ENCODE results near the gene ACR. TPM values are rescaled to one million over a fixed set of nuclear protein-coding genes. Genes with fewer than 3 reads are reported as not detected.

ACR gene
- total RNA-seq, 1 donor = 1.4 TPM

- Histone ChIP-seq H3K4me3 (ENCODE audit: insufficient read depth, low read length) (no peak overlapping the region), H3K4me2 (ENCODE audit: insufficient read depth, low read length) (no peak overlapping the region), H3K79me2 (ENCODE audit: insufficient read depth, low read length) (no peaks in the 10 kb centered on the region), H3K36me3 (ENCODE audit: insufficient read depth, low read length) (no peaks in the 10 kb centered on the region), H4K20me1 (ENCODE audit: insufficient read depth, low read length) (peaks cover 2% of the 10 kb centered on the region), H2AFZ (ENCODE audit: low read length) (no peak overlapping the region), H3K27ac (ENCODE audit: low read depth, low read length) (no peak overlapping the region), H3K27me3 (ENCODE audit: insufficient read depth, low read length) (peaks cover 35% of the 10 kb centered on the region), H3K9me3 (ENCODE audit: low read depth, low read length) (no peaks in the 10 kb centered on the region), H3K4me1 (ENCODE audit: insufficient read depth, low read length) (no peaks in the 10 kb centered on the region)
- no peak for TF ChIP-seq CTCF (IDR thresholded peaks at IDR 0.05; ENCODE audit: extremely low read depth, low read depth, low read length)
- DNase-seq (ENCODE audit: insufficient read length, low spot score, missing footprints) = peak; percentile 77
Measured at GRCh38 chr22:50734343-50734771, 3.6 kb upstream of the ACR start.

- H3K9me3 ChIP-seq (ENCODE audit: low read depth, low read length) = no peaks in the 10 kb centered on the region
- H3K4me3 ChIP-seq (ENCODE audit: insufficient read depth, low read length) = no peak overlapping the region
- no peaks in the 10 kb centered on the region for H3K36me3 ChIP-seq (ENCODE audit: insufficient read depth, low read length)
- no peak for TF ChIP-seq CTCF (IDR thresholded peaks at IDR 0.05; ENCODE audit: extremely low read depth, low read depth, low read length)
- no peaks in the 10 kb centered on the region for H3K4me1 ChIP-seq (ENCODE audit: insufficient read depth, low read length)
- no peak overlapping the region for H3K27ac ChIP-seq (ENCODE audit: low read depth, low read length)
- H3K4me2 ChIP-seq (ENCODE audit: insufficient read depth, low read length) = no peak overlapping the region
- peaks cover 2% of the 10 kb centered on the region for H4K20me1 ChIP-seq (ENCODE audit: insufficient read depth, low read length)
- H2AFZ ChIP-seq (ENCODE audit: low read length) = no peak overlapping the region
- peak; percentile 56 for DNase-seq (ENCODE audit: insufficient read length, low spot score, missing footprints)
- H3K27me3 ChIP-seq (ENCODE audit: insufficient read depth, low read length) = peaks cover 33% of the 10 kb centered on the region
- no peaks in the 10 kb centered on the region for H3K79me2 ChIP-seq (ENCODE audit: insufficient read depth, low read length)
Measured at GRCh38 chr22:50734986-50735738, 2.8 kb upstream of the ACR start.

GRCh38 chr22:50735739-50736030 is 2.3 kb upstream of the ACR start:
- Histone ChIP-seq H3K4me3 (ENCODE audit: insufficient read depth, low read length) (no peak overlapping the region), H3K79me2 (ENCODE audit: insufficient read depth, low read length) (no peaks in the 10 kb centered on the region), H3K4me1 (ENCODE audit: insufficient read depth, low read length) (no peaks in the 10 kb centered on the region), H4K20me1 (ENCODE audit: insufficient read depth, low read length) (peaks cover 2% of the 10 kb centered on the region), H3K4me2 (ENCODE audit: insufficient read depth, low read length) (no peak overlapping the region), H2AFZ (ENCODE audit: low read length) (no peak overlapping the region), H3K36me3 (ENCODE audit: insufficient read depth, low read length) (no peaks in the 10 kb centered on the region), H3K9me3 (ENCODE audit: low read depth, low read length) (no peaks in the 10 kb centered on the region), H3K27me3 (ENCODE audit: insufficient read depth, low read length) (peaks cover 30% of the 10 kb centered on the region), H3K27ac (ENCODE audit: low read depth, low read length) (no peak overlapping the region)
- peak; percentile 59 for DNase-seq (ENCODE audit: insufficient read length, low spot score, missing footprints)
- no peak for TF ChIP-seq CTCF (IDR thresholded peaks at IDR 0.05; ENCODE audit: extremely low read depth, low read depth, low read length)

- no peaks in the 10 kb centered on the region for H4K20me1 ChIP-seq (ENCODE audit: insufficient read depth, low read length)
- H3K27me3 ChIP-seq (ENCODE audit: insufficient read depth, low read length) = peaks cover 26% of the 10 kb centered on the region
- no peak overlapping the region for H3K27ac ChIP-seq (ENCODE audit: low read depth, low read length)
- DNase-seq (ENCODE audit: insufficient read length, low spot score, missing footprints) = peak; percentile 81
- H3K36me3 ChIP-seq (ENCODE audit: insufficient read depth, low read length) = no peaks in the 10 kb centered on the region
- no peak overlapping the region for H3K4me2 ChIP-seq (ENCODE audit: insufficient read depth, low read length)
- no peaks in the 10 kb centered on the region for H3K79me2 ChIP-seq (ENCODE audit: insufficient read depth, low read length)
- TF ChIP-seq CTCF (IDR thresholded peaks at IDR 0.05; ENCODE audit: extremely low read depth, low read depth, low read length) = no peak
- H2AFZ ChIP-seq (ENCODE audit: low read length) = no peak overlapping the region
- H3K4me3 ChIP-seq (ENCODE audit: insufficient read depth, low read length) = no peak overlapping the region
- H3K9me3 ChIP-seq (ENCODE audit: low read depth, low read length) = no peaks in the 10 kb centered on the region
- no peaks in the 10 kb centered on the region for H3K4me1 ChIP-seq (ENCODE audit: insufficient read depth, low read length)
Measured at GRCh38 chr22:50738649-50739227, 734 bp downstream of the ACR start.
